HepG2 (cell line): Measurements from ENCODE around the gene KCNIP4. TPM values are rescaled to one million over a fixed set of nuclear protein-coding genes. Genes with fewer than 3 reads are reported as not detected.

Experiments used
- ATAC-seq: fragments of 200-7000 bp; cut with Tn5 transposase; 3 replicates; pipeline ENCODE4 v1.9.1; 2020; ENCODE audit warnings: mild to moderate bottlenecking, moderate library complexity
- BruUV-seq: library from RNA; stranded (reverse); fragments of 400-500 nt; replicated peaks from 2 replicates; lab custom pipeline; 2021; lab: Mats Ljungman, UMichigan
- CTCF ChIA-PET: fragments of 300-600 bp; formaldehyde crosslinking; extraction: SDS; loops from one replicate; lab custom pipeline; 2021; ENCODE audit warnings: low total read pairs, inconsistent platforms, low intra/inter-chr PET ratio; lab: Yijun Ruan, JAX
- POLR2A ChIA-PET: fragments of 350-600 bp; sonication (Branson Sonifier 250); formaldehyde crosslinking; loops from one replicate; lab custom pipeline; 2020; ENCODE audit warnings: antibody characterized with exemption, inconsistent platforms; lab: Yijun Ruan, JAX
- DNase-seq: peaks from one replicate; pipeline ENCODE4 v3.0.0-alpha.2; 2015; ENCODE audit warnings: low spot score
- FAIRE-seq: peaks from 3 replicates; lab custom pipeline; 2011; peaks lifted over from hg19 to GRCh38; lab: Jason Lieb, UNC
- H2AFZ ChIP-seq: one replicate; pipeline ENCODE4 v1.6.1; 2011; ENCODE audit warnings: low read length, inconsistent platforms
- H3K27ac ChIP-seq: fragments of 300-600 bp; 3 replicates; pipeline ENCODE4 v1.8.0; 2011; ENCODE audit warnings: mixed run types, mild to moderate bottlenecking, mixed read lengths, low read length, inconsistent platforms; ENCODE audit not compliant: insufficient read depth; ENCODE audit errors: extremely low read length
- H3K27me3 ChIP-seq, 2 experiments: fragments of 200-600 bp in 1 of 2; 2 replicates in 1 of 2; 3 replicates in 1 of 2; pipeline versions ENCODE4 v1.6.0 to v1.8.0; 2011; ENCODE audit warnings: low read length in 2 of 2, mild to moderate bottlenecking in 2 of 2, moderate library complexity in 2 of 2, inconsistent platforms in 1 of 2; ENCODE audit not compliant: insufficient read depth in 2 of 2, control insufficient read depth in 1 of 2
- H3K36me3 ChIP-seq, 2 experiments: fragments of 200-600 bp in 1 of 2; replicated peaks in 1 of 2; 2 replicates in 1 of 2; 3 replicates in 1 of 2; pipeline versions ENCODE4 v1.5.1 to v1.8.0; 2011; ENCODE audit warnings: low read length in 2 of 2, inconsistent platforms in 1 of 2; ENCODE audit not compliant: insufficient read depth in 2 of 2, control insufficient read depth in 1 of 2
- H3K4me1 ChIP-seq: 2 replicates; pipeline ENCODE4 v1.5.1; 2012; ENCODE audit warnings: low read length, inconsistent platforms; ENCODE audit not compliant: insufficient read depth
- H3K4me2 ChIP-seq: 2 replicates; pipeline ENCODE4 v1.6.0; 2011; ENCODE audit warnings: low read depth, low read length, inconsistent platforms
- H3K4me3 ChIP-seq, 3 experiments: fragments of 200-600 bp in 1 of 3; sonication (generic), shearing (Covaris generic) in 1 of 3; replicated peaks in 1 of 3; 2 replicates each; pipeline ENCODE4 v1.5.1; 2011 to 2016; ENCODE audit warnings: low read length in 3 of 3, inconsistent platforms in 2 of 3, low read depth in 2 of 3, mild to moderate bottlenecking in 2 of 3, control low read depth in 1 of 3, mixed read lengths in 1 of 3; ENCODE audit not compliant: insufficient read depth in 1 of 3
- H3K79me2 ChIP-seq: one replicate; pipeline ENCODE4 v1.6.1; 2011; ENCODE audit warnings: low read length, inconsistent platforms; ENCODE audit not compliant: insufficient read depth
- H3K9ac ChIP-seq: 2 replicates; pipeline ENCODE4 v1.6.0; 2011; ENCODE audit warnings: mild to moderate bottlenecking, low read depth, low read length, inconsistent platforms; ENCODE audit not compliant: insufficient read depth
- H3K9me3 ChIP-seq: 2 replicates; pipeline ENCODE4 v1.5.1; 2012; ENCODE audit warnings: mild to moderate bottlenecking, low read length
- H4K20me1 ChIP-seq: 2 replicates; pipeline ENCODE4 v1.6.0; 2011; ENCODE audit warnings: inconsistent platforms, mild to moderate bottlenecking, low read length, moderate library complexity; ENCODE audit not compliant: insufficient read depth
- GPBP1L1 ChIP-seq: sonication (generic); formaldehyde crosslinking; IDR thresholded peaks from 2 replicates; pipeline ENCODE4 v1.5.0; 2020; ENCODE audit warnings: mild to moderate bottlenecking, missing genetic modification reagents
- STAT6 ChIP-seq: sonication (generic); formaldehyde crosslinking; IDR thresholded peaks from 2 replicates; pipeline ENCODE4 v1.4.0; 2020; ENCODE audit warnings: missing genetic modification reagents, mild to moderate bottlenecking, borderline replicate concordance
- TP53 ChIP-seq: sonication (generic); formaldehyde crosslinking; conservative IDR thresholded peaks from 2 replicates; pipeline ENCODE4 v1.4.0; 2020; ENCODE audit warnings: missing genetic modification reagents
- ZFP91 ChIP-seq: sonication (generic); formaldehyde crosslinking; IDR thresholded peaks from 2 replicates; pipeline ENCODE4 v1.9.0; 2022; ENCODE audit warnings: missing genetic modification reagents, mild to moderate bottlenecking, borderline replicate concordance
- ZNF646 ChIP-seq: sonication (generic); formaldehyde crosslinking; IDR thresholded peaks from 2 replicates; pipeline ENCODE4 v1.9.0; 2021; ENCODE audit warnings: mild to moderate bottlenecking, missing genetic modification reagents
- ZNF83 ChIP-seq: sonication (generic); formaldehyde crosslinking; IDR thresholded peaks from 2 replicates; pipeline ENCODE4 v1.4.0; 2020; ENCODE audit warnings: missing genetic modification reagents, mild to moderate bottlenecking, borderline replicate concordance
- WGBS: methylation state at CpG from one replicate; pipeline ENCODE4 v1.1.6; 2017; ENCODE audit warnings: low lambda C conversion rate; 5-methylcytosine and 5-hydroxymethylcytosine counted together
- in situ Hi-C: cut with HindIII; loops from 2 replicates; pipeline ENCODE4 v1.10.0; 2017; ENCODE audit warnings: low pct_unique_long_range_greater_than_20kb; ENCODE audit not compliant: extremely low pct_ligation_motif_present
- intact Hi-C: fragments of 100-400 bp; cut with micrococcal nuclease; formaldehyde crosslinking; loops from one replicate; pipeline ENCODE4 v1.10.0; 2022; ENCODE audit not compliant: unreplicated experiment
- polyA plus RNA-seq, 8 experiments: library from polyadenylated mRNA; depleted of rRNA in 3 of 8; stranded (reverse) in 7 of 8; unstranded in 1 of 8; fragments of >200 nt; fragmentation: Illumina TruSeq in 4 of 8; extraction: Trizol in 4 of 8; gene quantifications; 2 replicates each; pipeline versions ENCODE4 v1.2.1 to v1.2.3, GENCODE V29; 2011 to 2016; ENCODE audit warnings: low read depth in 4 of 8, missing spikeins in 1 of 8, mixed read lengths in 1 of 8; ENCODE audit not compliant: insufficient read depth in 1 of 8
- total RNA-seq, 5 experiments: library from RNA; depleted of rRNA; stranded (reverse); fragments of >200 nt; fragmentation: Illumina TruSeq; extraction: Trizol; gene quantifications; 2 replicates each; pipeline ENCODE4 v1.2.3, GENCODE V29; 2016; ENCODE audit warnings: low read depth in 1 of 5

KCNIP4 gene
- total and polyA plus RNA-seq, 2 of the 13 experiments (the other 11 are each of a cell fraction or from before 2014, with no cell fraction given) = 0.09 TPM; not detected in 1

GRCh38 chr4:21688596-21689265 lies 259.8 kb downstream of the KCNIP4 start:
- in situ Hi-C loops = no loop called here
- CTCF ChIA-PET = no interaction called here
- TF ChIP-seq GPBP1L1 (CRISPR knock-in tag) = no peak
- no peak for TF ChIP-seq ZNF646 (CRISPR knock-in tag)
- no peak for TF ChIP-seq ZFP91
- no peak for TF ChIP-seq STAT6 (CRISPR knock-in tag)
- no peak for TF ChIP-seq ZNF83
- TF ChIP-seq TP53 (CRISPR knock-in tag) = no peak

More at GRCh38 chr4:21688596-21689265, 259.8 kb downstream of the KCNIP4 start:
- 0% methylated on average over 3 of the region's 3 CpGs for WGBS
- ATAC-seq (no peak), DNase-seq (no peak), FAIRE-seq (no peak)
- Histone ChIP-seq H3K4me3 (no peak overlapping the region), H3K79me2 (no peaks in the 10 kb centered on the region), H2AFZ (no peak overlapping the region), H3K9ac (no peak overlapping the region), H3K9me3 (no peaks in the 10 kb centered on the region), H3K4me2 (no peak overlapping the region), H4K20me1 (no peaks in the 10 kb centered on the region), H3K36me3 (no peaks in the 10 kb centered on the region), H3K27ac (no peak overlapping the region), H3K27me3 (no peaks in the 10 kb centered on the region; a peak in 1 of 5 replicates), H3K4me1 (no peaks in the 10 kb centered on the region)
- no TSS peak for BruUV-seq
- intact Hi-C loops = no loop called here
- POLR2A ChIA-PET = no interaction called here
